HUES64 (cell line): ENCODE results near the gene TMPRSS2. TPM values are rescaled to one million over a fixed set of nuclear protein-coding genes. Genes with fewer than 3 reads are reported as not detected.

Experiments
- H3K27ac ChIP-seq: 2 replicates; pipeline ENCODE4 v1.7.0; 2013; ENCODE audit warnings: low read depth, low read length, inconsistent platforms
- H3K27me3 ChIP-seq: 2 replicates; pipeline ENCODE4 v1.6.1; 2013; ENCODE audit warnings: mild to moderate bottlenecking, low read length; ENCODE audit not compliant: insufficient read depth
- H3K36me3 ChIP-seq: 2 replicates; pipeline ENCODE4 v1.6.1; 2013; ENCODE audit warnings: mild to moderate bottlenecking, low read length; ENCODE audit not compliant: insufficient read depth
- H3K4me1 ChIP-seq: 2 replicates; pipeline ENCODE4 v1.6.1; 2013; ENCODE audit warnings: mild to moderate bottlenecking, low read length, moderate library complexity; ENCODE audit not compliant: insufficient read depth
- H3K4me3 ChIP-seq: 2 replicates; pipeline ENCODE4 v1.5.1; 2013; ENCODE audit warnings: mild to moderate bottlenecking, low read length, moderate library complexity
- H3K9ac ChIP-seq: 2 replicates; pipeline ENCODE4 v1.6.1; 2013; ENCODE audit warnings: mild to moderate bottlenecking, low read depth, low read length
- H3K9me3 ChIP-seq: 2 replicates; pipeline ENCODE4 v1.6.1; 2013; ENCODE audit warnings: low read depth, low read length; ENCODE audit not compliant: insufficient read depth
- WGBS: fragments of 150-250, 120-280 bp; methylation state at CpG from one replicate; pipeline ENCODE4 v1.1.7; 2013; ENCODE audit warnings: missing lambda C conversion rate; 5-methylcytosine and 5-hydroxymethylcytosine counted together
- polyA plus RNA-seq, 2 experiments: library from polyadenylated mRNA; stranded (reverse); fragments of 50-300 nt; gene quantifications; one replicate each; pipeline ENCODE4 v1.2.3, GENCODE V29; 2013

Gene TMPRSS2
- polyA plus RNA-seq (2013, experiment 1 of 2), result 3.9 TPM
- 3.0 TPM for polyA plus RNA-seq (2013, experiment 2 of 2)

DNA sequence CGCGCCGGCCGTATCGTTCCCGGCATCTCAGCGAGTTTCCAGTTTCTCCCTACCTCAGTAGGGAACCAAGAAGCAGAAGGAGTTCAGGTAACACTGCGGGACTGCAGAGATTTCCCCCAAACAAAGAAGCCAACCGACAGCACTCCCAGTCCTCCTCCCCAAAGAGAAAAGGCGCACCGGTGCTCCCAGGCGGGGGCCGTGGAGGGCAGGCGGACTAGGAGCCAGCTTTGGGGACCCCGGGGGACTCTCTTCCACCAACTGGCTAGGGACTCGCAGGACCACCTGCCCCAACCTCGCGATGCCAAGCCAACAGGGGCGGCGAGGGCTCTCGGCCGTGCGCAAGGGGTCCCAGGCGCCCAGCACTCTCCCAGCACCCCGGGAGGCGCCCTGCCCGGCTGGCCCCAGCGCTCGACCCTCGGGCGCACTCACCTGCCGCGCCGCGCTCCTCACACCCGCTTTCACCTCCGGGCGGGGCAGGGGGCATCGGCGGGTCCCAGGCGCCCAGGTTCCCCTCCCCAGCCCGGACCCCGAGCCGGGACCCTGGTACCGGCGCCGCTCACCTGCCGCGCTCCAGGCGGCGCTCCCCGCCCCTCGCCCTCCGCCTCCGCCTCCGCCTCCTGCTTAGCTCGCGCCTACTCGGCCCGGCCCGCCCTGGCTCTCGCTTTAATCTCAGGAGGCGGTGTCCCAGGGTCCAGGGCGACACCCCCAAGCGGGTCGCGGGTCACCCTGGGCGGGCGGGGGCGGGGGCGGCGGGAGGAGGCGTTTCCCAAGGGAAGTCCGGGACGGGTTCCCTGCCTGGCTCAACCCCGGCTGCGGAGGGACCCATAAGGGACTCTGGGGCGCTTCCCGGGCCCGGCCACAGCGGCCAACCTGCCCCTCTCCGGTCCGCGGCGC, at the start of gene TMPRSS2:
TMPRSS2 (minus strand) TSS at position 638 of the 894 bp plus-strand sequence. CDS start 10,025 bp downstream, outside the sequence.
- WGBS, result under 1% methylated on average over 85 of the region's 85 CpGs
- peaks cover 55% of the 10 kb centered on the region for H3K27me3 ChIP-seq
- H3K9ac ChIP-seq, result peak within 1 kb of the TSS; percentile 60
- H3K27ac ChIP-seq, result peak within 1 kb of the TSS; percentile 46; the same call in 1 of the 2 replicates
- H3K4me1 ChIP-seq, result peaks cover 8% of the 10 kb centered on the region; the same call in 1 of the 2 replicates
- H3K9me3 ChIP-seq, result no peaks in the 10 kb centered on the region
- peak within 1 kb of the TSS; percentile 71 for H3K4me3 ChIP-seq
- H3K36me3 ChIP-seq, result no peaks in the 10 kb centered on the region

DNA sequence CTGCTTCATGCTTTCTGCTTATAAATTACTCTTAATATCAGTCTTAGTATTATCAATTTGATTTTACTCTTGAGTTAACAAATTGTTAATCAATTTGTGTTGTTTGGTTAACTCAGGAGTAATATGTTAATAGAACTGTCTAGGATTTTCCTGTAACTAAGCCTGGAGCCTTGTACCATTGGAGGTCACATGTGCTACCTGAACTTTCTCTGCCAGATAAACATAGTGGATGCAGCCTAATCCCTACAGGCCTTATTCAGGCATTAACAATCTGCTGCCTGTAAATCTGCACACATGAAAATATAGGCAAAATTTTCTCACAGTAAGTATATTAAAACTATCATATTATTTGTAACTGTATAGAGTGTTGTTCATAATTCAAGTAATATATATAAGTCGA, 47.1 kb upstream of the TMPRSS2 start:
- Histone ChIP-seq H3K4me1 (no peaks in the 10 kb centered on the region), H3K9me3 (no peaks in the 10 kb centered on the region), H3K9ac (no peak overlapping the region), H3K36me3 (no peaks in the 10 kb centered on the region), H3K27me3 (no peaks in the 10 kb centered on the region), H3K27ac (no peak overlapping the region), H3K4me3 (no peak overlapping the region)
- WGBS, result no CpG with 5 or more reads among the region's 1 CpG

DNA sequence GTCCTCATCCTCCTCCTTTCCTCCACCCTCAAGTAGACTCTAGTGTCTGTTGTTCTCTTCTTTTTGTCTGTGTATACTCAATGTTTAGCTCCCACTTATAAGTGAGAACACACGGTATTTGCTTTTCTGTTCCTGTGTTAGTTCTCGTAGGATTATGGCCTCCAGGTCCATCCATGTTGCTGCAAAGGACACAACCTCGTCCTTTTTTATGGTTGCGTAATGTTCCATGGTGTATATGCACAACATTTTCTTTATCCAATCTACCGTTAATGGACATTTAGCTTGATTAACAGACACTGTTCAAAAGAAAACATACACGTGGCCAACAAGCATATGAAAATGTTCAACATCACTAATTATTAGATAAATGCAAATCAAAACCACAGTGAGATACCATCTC, 44.3 kb upstream of the TMPRSS2 start:
- Histone ChIP-seq H3K27me3 (no peaks in the 10 kb centered on the region), H3K27ac (no peak overlapping the region), H3K9me3 (no peaks in the 10 kb centered on the region), H3K4me1 (no peaks in the 10 kb centered on the region), H3K9ac (no peak overlapping the region), H3K36me3 (no peaks in the 10 kb centered on the region), H3K4me3 (no peak overlapping the region)
- 95% methylated on average over 6 of the region's 6 CpGs for WGBS

DNA sequence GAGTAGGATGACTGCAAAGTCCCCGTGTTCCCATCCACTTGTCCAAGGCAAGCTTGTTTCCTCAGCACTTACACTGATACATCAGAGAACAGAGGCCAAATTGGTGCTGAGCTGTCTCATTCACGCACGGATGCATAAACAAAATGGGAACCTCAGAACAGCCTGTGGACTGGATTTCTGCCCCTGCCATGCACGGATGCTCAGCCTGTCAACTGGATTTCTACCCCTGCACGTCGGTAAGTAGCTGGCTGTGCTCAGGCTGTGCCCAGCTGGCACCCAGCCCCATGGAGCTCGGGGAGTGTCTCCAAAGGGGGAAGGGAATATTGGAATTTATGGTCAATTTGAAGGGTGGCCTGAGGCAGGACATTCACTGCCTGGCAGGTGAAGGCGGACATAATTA, 40.8 kb upstream of the TMPRSS2 start:
- Histone ChIP-seq H3K4me1 (no peaks in the 10 kb centered on the region), H3K9me3 (no peaks in the 10 kb centered on the region), H3K4me3 (no peak overlapping the region), H3K9ac (no peak overlapping the region), H3K27ac (no peak overlapping the region), H3K36me3 (no peaks in the 10 kb centered on the region), H3K27me3 (no peaks in the 10 kb centered on the region)
- WGBS, result 90% methylated on average over 8 of the region's 8 CpGs

DNA sequence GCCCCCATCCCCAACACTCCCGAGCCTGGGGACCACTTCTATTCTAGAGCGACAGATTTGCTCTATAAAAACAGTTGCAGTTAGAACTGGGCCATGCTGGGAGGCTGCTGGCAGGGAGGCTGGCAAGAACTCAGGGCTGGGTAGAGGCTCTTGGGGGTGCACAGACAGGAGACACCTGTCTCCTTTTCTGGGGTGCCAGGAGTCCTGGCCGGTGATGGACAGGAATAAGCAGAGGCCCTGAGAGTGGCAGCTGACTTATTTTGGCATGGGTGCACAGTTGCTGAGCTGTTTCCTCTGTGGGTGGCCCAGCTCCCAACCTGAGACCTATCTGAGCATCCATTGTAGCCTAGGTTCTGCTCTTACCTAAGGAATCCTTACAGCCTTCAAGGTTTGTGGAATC, 39.2 kb upstream of the TMPRSS2 start:
- H3K4me3 ChIP-seq, result no peak overlapping the region
- no peaks in the 10 kb centered on the region for H3K27me3 ChIP-seq
- WGBS, result 95% methylated on average over 3 of the region's 3 CpGs
- H3K4me1 ChIP-seq, result no peaks in the 10 kb centered on the region
- H3K9me3 ChIP-seq, result no peaks in the 10 kb centered on the region
- H3K27ac ChIP-seq, result no peak overlapping the region
- H3K9ac ChIP-seq, result no peak overlapping the region
- no peaks in the 10 kb centered on the region for H3K36me3 ChIP-seq

DNA sequence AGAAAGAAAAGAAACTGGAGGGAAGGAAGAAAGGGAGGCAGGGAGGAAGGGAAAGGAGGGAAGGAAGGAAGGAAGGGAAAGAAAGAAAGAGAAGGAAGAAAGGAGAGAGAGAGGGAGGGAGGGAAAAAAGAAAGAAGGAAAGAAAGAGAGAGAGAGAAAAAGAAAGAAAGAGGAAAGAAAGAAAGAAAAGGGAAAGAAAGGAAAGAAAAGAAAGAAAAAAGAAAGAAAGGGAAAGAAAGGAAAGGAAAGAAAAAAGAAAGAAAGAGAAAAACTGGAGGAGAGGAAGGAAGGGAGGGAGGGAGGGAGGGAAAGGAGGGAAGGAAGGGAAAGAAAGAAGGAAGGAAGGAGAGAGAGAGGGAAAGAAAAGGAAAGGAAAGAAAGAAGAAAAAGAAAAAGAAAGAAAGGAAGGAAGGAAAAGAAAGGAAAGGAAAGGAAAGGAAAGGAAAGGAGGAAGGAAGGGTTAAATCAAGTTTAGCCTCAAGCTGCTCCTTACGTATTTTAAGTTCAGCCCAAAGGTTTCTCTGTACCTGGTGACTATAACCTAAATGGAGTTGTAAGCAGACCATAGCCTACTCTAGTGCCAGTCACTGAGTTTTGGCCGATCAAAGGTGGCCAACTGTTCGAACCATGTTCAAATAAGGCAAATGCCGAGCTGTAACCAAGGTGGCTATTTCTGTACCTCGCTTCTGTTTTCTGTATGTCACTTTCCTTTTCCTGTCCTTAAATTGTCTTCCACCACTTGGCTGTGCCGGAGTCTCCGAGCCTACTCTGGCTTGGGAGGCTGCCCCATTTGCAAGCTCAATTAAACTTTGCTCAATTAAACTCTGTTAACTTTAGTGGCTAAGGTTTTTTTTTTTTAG, 37.8 kb upstream of the TMPRSS2 start:
- Histone ChIP-seq H3K9ac (no peak overlapping the region), H3K4me1 (no peaks in the 10 kb centered on the region), H3K27me3 (no peaks in the 10 kb centered on the region), H3K27ac (no peak overlapping the region), H3K36me3 (no peaks in the 10 kb centered on the region), H3K4me3 (no peak overlapping the region), H3K9me3 (no peaks in the 10 kb centered on the region)
- 92% methylated on average over 7 of the region's 7 CpGs for WGBS

DNA sequence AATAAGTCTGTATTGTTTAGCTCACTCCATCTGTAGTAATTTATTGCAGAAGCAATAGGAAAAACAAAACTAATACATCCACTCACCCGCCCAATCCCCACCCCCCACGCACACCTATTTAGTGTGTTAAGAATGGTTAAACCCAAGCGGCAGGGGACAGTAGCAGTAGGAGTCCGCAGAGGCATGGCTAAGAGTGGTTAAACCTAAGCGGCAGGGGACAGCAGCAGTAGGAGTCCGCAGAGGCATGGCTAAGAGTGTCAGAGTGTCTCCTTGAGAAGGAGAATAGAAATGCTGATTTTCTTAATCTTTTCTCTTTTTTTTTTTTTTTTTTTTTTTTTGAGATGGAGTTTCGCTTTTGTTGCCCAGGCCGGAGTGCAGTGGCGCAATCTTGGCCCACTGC, 34.8 kb upstream of the TMPRSS2 start:
- H3K27ac ChIP-seq, result no peak overlapping the region
- no peak overlapping the region for H3K4me3 ChIP-seq
- no peaks in the 10 kb centered on the region for H3K4me1 ChIP-seq
- no peaks in the 10 kb centered on the region for H3K36me3 ChIP-seq
- no peak overlapping the region for H3K9ac ChIP-seq
- no peaks in the 10 kb centered on the region for H3K27me3 ChIP-seq
- 73% methylated on average over 7 of the region's 9 CpGs for WGBS
- no peaks in the 10 kb centered on the region for H3K9me3 ChIP-seq

DNA sequence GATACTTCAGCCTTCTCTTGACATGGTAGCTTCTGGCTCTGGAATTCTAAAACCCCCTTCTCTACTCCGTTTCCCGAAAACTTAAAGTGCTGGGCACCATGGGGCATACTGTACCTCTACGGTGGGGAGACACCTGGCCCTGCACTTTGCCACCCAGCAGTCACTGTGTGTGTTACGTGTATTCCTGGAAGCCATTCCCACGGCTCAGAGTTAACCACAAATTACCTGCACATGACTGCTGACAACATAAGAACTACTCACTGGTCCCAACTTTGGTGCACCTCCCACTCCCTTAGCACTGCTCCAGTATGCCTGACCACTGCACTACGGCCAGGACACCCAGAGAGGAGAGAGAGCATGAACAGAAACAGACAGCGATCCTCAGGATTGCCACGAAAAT, 29.4 kb upstream of the TMPRSS2 start:
- no peaks in the 10 kb centered on the region for H3K27me3 ChIP-seq
- no peaks in the 10 kb centered on the region for H3K9me3 ChIP-seq
- H3K36me3 ChIP-seq, result no peaks in the 10 kb centered on the region
- 93% methylated on average over 8 of the region's 8 CpGs for WGBS
- no peak overlapping the region for H3K4me3 ChIP-seq
- H3K27ac ChIP-seq, result no peak overlapping the region
- no peaks in the 10 kb centered on the region for H3K4me1 ChIP-seq
- no peak overlapping the region for H3K9ac ChIP-seq

DNA sequence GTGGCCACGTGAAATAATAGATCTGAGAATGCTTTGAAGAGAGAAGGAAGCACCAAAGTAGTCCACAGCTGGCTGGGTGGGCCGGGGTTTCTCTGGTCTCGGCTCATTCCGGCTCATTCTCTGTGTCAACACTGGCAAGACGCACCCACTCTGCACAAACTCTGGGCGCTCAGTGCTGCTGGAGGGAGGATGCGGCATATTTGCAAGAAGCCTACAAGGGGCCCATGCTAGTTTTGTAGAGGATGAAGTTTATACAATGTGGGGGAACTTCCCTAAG, 28.8 kb upstream of the TMPRSS2 start:
- Histone ChIP-seq H3K4me3 (no peak overlapping the region), H3K4me1 (no peaks in the 10 kb centered on the region), H3K9ac (no peak overlapping the region), H3K27me3 (no peaks in the 10 kb centered on the region), H3K27ac (no peak overlapping the region), H3K9me3 (no peaks in the 10 kb centered on the region), H3K36me3 (no peaks in the 10 kb centered on the region)
- 96% methylated on average over 7 of the region's 7 CpGs for WGBS

DNA sequence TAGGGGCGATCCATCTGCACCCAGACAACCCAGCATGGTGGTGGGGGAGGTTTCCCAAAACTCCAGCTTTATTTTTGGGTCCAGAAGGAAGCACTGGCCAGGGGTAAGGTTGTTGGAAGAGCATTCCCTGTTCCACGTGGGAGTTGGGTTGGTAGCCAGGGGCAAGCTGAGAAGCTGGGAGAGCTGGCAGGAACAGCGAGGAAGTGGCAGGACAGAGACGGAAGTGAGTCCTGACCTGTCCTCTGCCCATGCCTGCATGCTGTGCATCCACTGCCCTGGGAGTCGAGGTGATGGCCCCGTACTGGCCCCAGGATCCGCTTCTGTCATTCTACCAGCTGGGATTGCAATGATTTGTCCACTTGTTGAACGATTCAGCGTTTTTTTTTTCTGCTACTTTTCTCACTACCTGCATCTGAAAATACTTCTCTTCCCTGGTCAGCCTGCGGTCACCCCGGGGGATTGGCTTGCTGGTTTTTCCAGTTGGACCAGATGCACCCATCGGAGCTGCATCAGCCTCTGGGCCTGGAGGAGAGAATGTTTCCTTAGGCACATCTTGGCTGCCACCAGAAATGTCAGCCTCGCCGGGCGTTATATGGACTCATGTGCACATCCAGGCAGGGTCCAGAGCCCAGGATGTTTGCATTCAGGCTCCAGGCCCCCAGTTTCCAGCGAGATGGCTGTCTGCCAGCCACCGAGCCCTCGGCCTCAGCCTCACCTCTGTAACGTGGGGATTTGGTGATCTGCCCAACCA, 28.3 kb upstream of the TMPRSS2 start:
- no peaks in the 10 kb centered on the region for H3K9me3 ChIP-seq

DNA sequence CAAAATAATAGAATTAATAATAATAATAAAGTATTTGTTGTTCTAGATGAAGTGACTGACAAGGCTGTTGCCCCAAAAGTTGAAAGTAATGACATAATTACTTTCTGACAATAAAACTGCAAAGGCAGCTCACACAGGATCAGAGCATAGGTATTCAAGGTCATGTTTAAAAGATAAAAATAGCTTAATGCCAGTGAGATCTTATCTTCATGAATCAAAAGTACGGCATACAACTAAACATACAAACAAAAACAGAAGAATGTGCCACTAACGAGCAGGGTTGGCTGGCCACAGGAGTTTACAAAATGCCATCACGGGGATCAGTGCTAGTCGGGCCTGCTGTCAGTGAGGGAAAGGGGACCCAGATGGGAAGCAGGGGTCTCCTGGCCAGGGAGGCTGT, 22.4 kb upstream of the TMPRSS2 start:
- Histone ChIP-seq H3K27me3 (no peaks in the 10 kb centered on the region), H3K4me1 (peaks cover 6% of the 10 kb centered on the region; the same call in 1 of the 2 replicates), H3K9ac (no peak overlapping the region), H3K4me3 (no peak overlapping the region), H3K9me3 (no peaks in the 10 kb centered on the region), H3K36me3 (no peaks in the 10 kb centered on the region), H3K27ac (no peak overlapping the region)
- WGBS, result 91% methylated on average over 4 of the region's 4 CpGs

More for the DNA sequence above, 28.3 kb upstream of the TMPRSS2 start:
- 94% methylated on average over 19 of the region's 19 CpGs for WGBS
- Histone ChIP-seq H3K27me3 (no peaks in the 10 kb centered on the region), H3K36me3 (no peaks in the 10 kb centered on the region), H3K4me3 (no peak overlapping the region), H3K4me1 (no peaks in the 10 kb centered on the region), H3K27ac (no peak overlapping the region), H3K9ac (no peak overlapping the region)
